H1 (cell line): ENCODE data around the gene VDAC2. TPM values are rescaled to one million over a fixed set of nuclear protein-coding genes. Genes with fewer than 3 reads are reported as not detected.

Source experiments
- CTCF ChIA-PET: fragments of 300-600 bp; sonication (Branson Sonifier 250); formaldehyde crosslinking; loops from one replicate; lab custom pipeline; 2021; ENCODE audit not compliant: partially characterized antibody; lab: Charles Lee
- POLR2A ChIA-PET: fragments of 300-600 bp; sonication (Branson Sonifier 250); formaldehyde crosslinking; loops from one replicate; lab custom pipeline; 2021; ENCODE audit warnings: inconsistent platforms; ENCODE audit not compliant: partially characterized antibody; lab: Charles Lee
- DNase-seq, 2 experiments: peaks; one replicate each; pipeline versions ENCODE4 v3.0.0 to v3.0.0-alpha.2; 2010 to 2022; ENCODE audit warnings: low spot score in 2 of 2, low read depth in 1 of 2, mixed read lengths in 1 of 2
- FAIRE-seq: peaks from 2 replicates; lab custom pipeline; 2011; peaks lifted over from hg19 to GRCh38; lab: Jason Lieb, UNC
- H2AFZ ChIP-seq: 2 replicates; pipeline ENCODE4 v1.8.1; 2012; ENCODE audit warnings: low read length, inconsistent platforms
- H2AK5ac ChIP-seq: 2 replicates; pipeline ENCODE4 v1.6.1; 2013; ENCODE audit warnings: low read depth, low read length
- H2BK120ac ChIP-seq: replicated peaks from 2 replicates; pipeline ENCODE3; 2013; ENCODE audit warnings: low read depth, low read length, inconsistent platforms
- H2BK12ac ChIP-seq: 2 replicates; pipeline ENCODE4 v1.6.1; 2013; ENCODE audit warnings: low read depth, low read length
- H2BK15ac ChIP-seq: 2 replicates; pipeline ENCODE4 v1.6.1; 2013; ENCODE audit warnings: low read length
- H2BK20ac ChIP-seq: 2 replicates; pipeline ENCODE4 v1.6.1; 2013; ENCODE audit warnings: low read length
- H2BK5ac ChIP-seq: 2 replicates; pipeline ENCODE4 v1.6.1; 2013; ENCODE audit warnings: low read depth, low read length
- H3K14ac ChIP-seq: 2 replicates; pipeline ENCODE4 v1.6.1; 2013; ENCODE audit warnings: inconsistent platforms; ENCODE audit not compliant: insufficient read length
- H3K18ac ChIP-seq: 2 replicates; pipeline ENCODE4 v1.6.1; 2013; ENCODE audit warnings: low read length; ENCODE audit errors: extremely low read depth
- H3K23ac ChIP-seq: 2 replicates; pipeline ENCODE4 v1.6.1; 2013; ENCODE audit warnings: inconsistent platforms; ENCODE audit not compliant: insufficient read length
- H3K23me2 ChIP-seq: 2 replicates; pipeline ENCODE4 v1.6.1; 2013; ENCODE audit warnings: low read depth, low read length
- H3K27ac ChIP-seq: 2 replicates; pipeline ENCODE4 v1.6.1; 2011; ENCODE audit warnings: low read depth, low read length, inconsistent platforms
- H3K27me3 ChIP-seq, 4 experiments: replicated peaks in 1 of 4; 1 replicate in 1 of 4; 2 replicates in 3 of 4; pipeline versions ENCODE4 v1.6.1 to v1.8.1; 2011 to 2013; ENCODE audit warnings: low read length in 3 of 4, mild to moderate bottlenecking in 3 of 4, inconsistent platforms in 2 of 4, mixed read lengths in 2 of 4, moderate library complexity in 1 of 4; ENCODE audit not compliant: control insufficient read depth in 3 of 4, insufficient read depth in 3 of 4; ENCODE audit errors: extremely low read depth in 1 of 4
- H3K36me3 ChIP-seq, 4 experiments: 2 replicates each; pipeline versions ENCODE4 v1.6.1 to v1.8.1; 2011 to 2013; ENCODE audit warnings: mild to moderate bottlenecking in 4 of 4, low read length in 3 of 4, moderate library complexity in 2 of 4, control low read depth in 1 of 4, inconsistent platforms in 1 of 4; ENCODE audit not compliant: insufficient read depth in 4 of 4, control insufficient read depth in 2 of 4
- H3K4ac ChIP-seq: replicated peaks from 2 replicates; pipeline ENCODE3; 2013; ENCODE audit warnings: low read length, low read depth, mixed read lengths, inconsistent platforms; ENCODE audit not compliant: insufficient read length
- H3K4me1 ChIP-seq, 4 experiments: replicated peaks in 1 of 4; 1 replicate in 1 of 4; 2 replicates in 3 of 4; pipeline versions ENCODE4 v1.6.1 to v1.8.1; 2011 to 2013; ENCODE audit warnings: low read length in 3 of 4, inconsistent platforms in 2 of 4, mixed read lengths in 1 of 4; ENCODE audit not compliant: insufficient read depth in 4 of 4, control insufficient read depth in 3 of 4
- H3K4me2 ChIP-seq, 2 experiments: 2 replicates each; pipeline versions ENCODE4 v1.6.1 to v1.8.1; 2011 to 2013; ENCODE audit warnings: low read depth in 2 of 2, low read length in 2 of 2, control low read depth in 1 of 2, inconsistent platforms in 1 of 2, mild to moderate bottlenecking in 1 of 2; ENCODE audit not compliant: insufficient read depth in 1 of 2
- H3K4me3 ChIP-seq, 4 experiments: fragments of 200-600, 300-600 bp in 1 of 4; sonication (generic), shearing (Covaris generic), sonication (Bioruptor Twin) in 1 of 4; 2 replicates each; pipeline versions ENCODE4 v1.5.1 to v1.8.1; 2011 to 2016; ENCODE audit warnings: low read length in 4 of 4, low read depth in 3 of 4, control low read depth in 2 of 4, inconsistent platforms in 2 of 4, mild to moderate bottlenecking in 2 of 4, mixed read lengths in 1 of 4, moderate library complexity in 1 of 4; ENCODE audit not compliant: insufficient read depth in 2 of 4; ENCODE audit errors: extremely low read depth in 1 of 4
- H3K56ac ChIP-seq: replicated peaks from 2 replicates; pipeline ENCODE3; 2013; ENCODE audit warnings: low read depth, mild to moderate bottlenecking, mixed read lengths, low read length, inconsistent platforms; ENCODE audit not compliant: insufficient read length
- H3K79me1 ChIP-seq: 2 replicates; pipeline ENCODE4 v1.6.1; 2013; ENCODE audit warnings: low read depth, low read length, control low read depth
- H3K79me2 ChIP-seq, 2 experiments: 2 replicates each; pipeline versions ENCODE4 v1.6.1 to v1.8.1; 2012 to 2013; ENCODE audit warnings: low read length in 2 of 2, mild to moderate bottlenecking in 2 of 2, inconsistent platforms in 1 of 2; ENCODE audit not compliant: insufficient read depth in 2 of 2, control insufficient read depth in 1 of 2
- H3K9ac ChIP-seq, 4 experiments: replicated peaks in 1 of 4; 1 replicate in 1 of 4; 2 replicates in 3 of 4; pipeline versions ENCODE4 v1.6.1 to v1.8.1; 2011 to 2013; ENCODE audit warnings: low read depth in 3 of 4, low read length in 3 of 4, control low read depth in 2 of 4, mild to moderate bottlenecking in 2 of 4, moderate library complexity in 2 of 4, inconsistent platforms in 1 of 4; ENCODE audit errors: extremely low read depth in 1 of 4
- H3K9me3 ChIP-seq, 2 experiments: 2 replicates each; pipeline versions ENCODE4 v1.6.1 to v1.8.1; 2012 to 2013; ENCODE audit warnings: mild to moderate bottlenecking in 2 of 2, moderate library complexity in 2 of 2, control low read depth in 1 of 2, inconsistent platforms in 1 of 2, low read depth in 1 of 2, low read length in 1 of 2, mixed read lengths in 1 of 2; ENCODE audit not compliant: insufficient read depth in 2 of 2
- H4K20me1 ChIP-seq, 2 experiments: replicated peaks in 1 of 2; 2 replicates each; pipeline versions ENCODE3 to v1.8.1; 2011 to 2013; ENCODE audit warnings: inconsistent platforms in 2 of 2, low read length in 2 of 2, mild to moderate bottlenecking in 1 of 2; ENCODE audit not compliant: insufficient read depth in 2 of 2, control insufficient read depth in 1 of 2
- H4K5ac ChIP-seq: 2 replicates; pipeline ENCODE4 v1.6.1; 2013; ENCODE audit warnings: low read length, low read depth, mixed read lengths, inconsistent platforms; ENCODE audit not compliant: insufficient read length
- H4K8ac ChIP-seq: 2 replicates; pipeline ENCODE4 v1.8.0; 2013; ENCODE audit warnings: mild to moderate bottlenecking, moderate library complexity, low read length, inconsistent platforms; ENCODE audit not compliant: insufficient read depth; ENCODE audit errors: extremely low read depth
- H4K91ac ChIP-seq: replicated peaks from 2 replicates; pipeline ENCODE3; 2013; ENCODE audit warnings: low read length, mixed read lengths, inconsistent platforms; ENCODE audit not compliant: insufficient read length
- CHD2 ChIP-seq: IDR thresholded peaks from 2 replicates; pipeline ENCODE4 v1.6.1; 2012; ENCODE audit warnings: low read length, improper control_type of control experiment
- SIN3A ChIP-seq, 2 experiments: IDR thresholded peaks in 1 of 2; conservative IDR thresholded peaks in 1 of 2; 2 replicates each; pipeline ENCODE4 v1.6.1; 2011 to 2012; ENCODE audit warnings: low read length in 2 of 2, improper control_type of control experiment in 1 of 2, low read depth in 1 of 2, mild to moderate bottlenecking in 1 of 2
- WGBS, 2 experiments: shearing (Covaris generic) in 1 of 2; methylation state at CpG; one replicate each; pipeline versions ENCODE4 v1.1.6 to v1.1.7; 2013 to 2015; ENCODE audit warnings: low lambda C conversion rate in 2 of 2, mixed read lengths in 2 of 2, inconsistent platforms in 1 of 2, low coverage in 1 of 2, missing lambda C conversion rate in 1 of 2; ENCODE audit not compliant: insufficient replicate concordance in 2 of 2, insufficient coverage in 1 of 2, insufficient read length in 1 of 2; ENCODE audit errors: extremely low coverage in 1 of 2, missing lambda C conversion rate in 1 of 2; 5-methylcytosine and 5-hydroxymethylcytosine counted together
- polyA plus RNA-seq, 7 experiments: library from polyadenylated mRNA; depleted of rRNA in 3 of 7; stranded (reverse) in 5 of 7; unstranded in 2 of 7; fragments of >200 nt in 5 of 7; fragments of 200-250 nt in 2 of 7; gene quantifications; 1 replicate in 5 of 7; 2 replicates in 1 of 7; 4 replicates in 1 of 7; pipeline versions ENCODE4 v1.2.1 to v1.2.3, GENCODE V29; 2011 to 2013; ENCODE audit warnings: missing spikeins in 2 of 7, mixed read lengths in 2 of 7
- total RNA-seq: library from RNA; stranded (reverse); fragmentation: NEBNext Ultra II Directional; extraction: Animal tissue kit (Norgen Biotek cat#: 25700); gene quantifications from 2 replicates; pipeline ENCODE4 v1.2.1, GENCODE V29; 2021

The VDAC2 gene
- total and polyA plus RNA-seq, 2 of the 8 experiments (the other 6 are each of a cell fraction or from before 2014, with no cell fraction given) = 89.8 to 284 TPM

- Histone ChIP-seq H4K5ac (no peak overlapping the region), H3K14ac (no peak overlapping the region), H3K79me1 (no peaks in the 10 kb centered on the region), H3K56ac (no peak overlapping the region), H2BK20ac (no peak overlapping the region), H3K9ac (no peak overlapping the region), H3K4ac (no peak overlapping the region), H2BK15ac (no peak overlapping the region), H3K4me2 (no peak overlapping the region), H2BK120ac (no peak overlapping the region), H3K18ac (no peak overlapping the region), H4K20me1 (no peaks in the 10 kb centered on the region), H3K9me3 (no peaks in the 10 kb centered on the region), H4K8ac (no peak overlapping the region), H2BK5ac (no peak overlapping the region), H2AFZ (no peak overlapping the region), H3K27ac (no peak overlapping the region), H3K27me3 (0 out of 7 replicates have a peak, but pooled peaks cover 0 to 2% (median 0%) of the 10 kb centered on the region in 4 experiments), H2BK12ac (no peak overlapping the region), H3K23ac (no peak overlapping the region), H3K23me2 (no peaks in the 10 kb centered on the region), H3K4me3 (no peak overlapping the region), H2AK5ac (no peak overlapping the region), H4K91ac (no peak overlapping the region), H3K4me1 (peaks cover 0 to 6% (median 4%) of the 10 kb centered on the region in 4 experiments; a peak in 4 of 7 replicates), H3K36me3 (no peaks in the 10 kb centered on the region), H3K79me2 (no peaks in the 10 kb centered on the region)
- DNase-seq (no peak), FAIRE-seq (no peak)
- ChIA-PET CTCF (interaction anchor here (0.6 to 4.2 kb wide), 3 partner anchors 10 to 992 kb away, joined by 3 to 29 read pairs (median 3); partner anchors contain the start of gene COMTD1), POLR2A (interaction anchor here (0.9 kb wide), 1 partner anchor 12 kb away, joined by 3 read pairs; no protein-coding TSS in a partner anchor)
- WGBS, 2 experiments = 95% methylated on average over 6 of the region's 6 CpGs; no CpG with 5 or more reads in 1 of the 2 experiments
- TF ChIP-seq CHD2 (no peak), SIN3A (conservative IDR thresholded peaks at IDR 0.05 in 1 of 2, IDR thresholded peaks at IDR 0.05 in 1 of 2; ENCODE audit: low read depth in 1 of 2, low read length in 2 of 2) (no peak)
Measured at GRCh38 chr10:75246506-75246905, 35.9 kb downstream of the VDAC2 start.
